DOHH2 (cell line): ENCODE results near the gene YIF1B.

Experiments used
- CTCF ChIP-seq: fragments of 200-600 bp; sonication (generic); IDR thresholded peaks from one replicate; pipeline ENCODE4 v1.5.1; 2014; ENCODE audit warnings: antibody characterized with exemption, mild to moderate bottlenecking, low read depth, low read length; ENCODE audit not compliant: poor library complexity, severe bottlenecking
- EZH2phosphoT487 ChIP-seq: fragments of 200-600 bp; sonication (generic); IDR thresholded peaks from 2 replicates; pipeline ENCODE4 v1.6.1; 2017; ENCODE audit warnings: borderline replicate concordance, mild to moderate bottlenecking, antibody characterized with exemption, low read length, moderate library complexity, mixed read lengths

- TF ChIP-seq CTCF (no peak), EZH2phosphoT487 (no peak)
These were observed 43.7 kb upstream of the YIF1B start for GRCh38 chr19:38359242-38360021.
